Endodermal cell (in vitro differentiated cells): Measurements from ENCODE around the gene OR6B3. TPM values are rescaled to one million over a fixed set of nuclear protein-coding genes. Genes with fewer than 3 reads are reported as not detected.
A peak's percentile ranks its signal among the peaks of the same experiment; 100 is the strongest.

Source experiments
- DNase-seq: peaks from one replicate; pipeline ENCODE4 v3.0.0-alpha.2; 2017
- H3K27ac ChIP-seq: 2 replicates; pipeline ENCODE4 v1.5.1; 2013; ENCODE audit warnings: mild to moderate bottlenecking, low read depth, low read length, moderate library complexity
- H3K27me3 ChIP-seq: 2 replicates; pipeline ENCODE4 v1.6.1; 2013; ENCODE audit warnings: mild to moderate bottlenecking, low read length, moderate library complexity; ENCODE audit not compliant: insufficient read depth, control insufficient read depth, poor library complexity, severe bottlenecking
- H3K36me3 ChIP-seq: 2 replicates; pipeline ENCODE4 v1.7.0; 2013; ENCODE audit warnings: mild to moderate bottlenecking, low read length, moderate library complexity; ENCODE audit not compliant: control insufficient read depth, insufficient read depth
- H3K4me1 ChIP-seq: one replicate; pipeline ENCODE4 v1.7.0; 2013; ENCODE audit warnings: low read length; ENCODE audit not compliant: control insufficient read depth, insufficient read depth
- H3K4me3 ChIP-seq: 2 replicates; pipeline ENCODE4 v1.5.1; 2013; ENCODE audit warnings: mild to moderate bottlenecking, low read length, moderate library complexity
- H3K9ac ChIP-seq: 2 replicates; pipeline ENCODE4 v1.6.1; 2013; ENCODE audit warnings: mild to moderate bottlenecking, low read length, moderate library complexity; ENCODE audit not compliant: poor library complexity, severe bottlenecking; ENCODE audit errors: extremely low read depth
- H3K9me3 ChIP-seq: 2 replicates; pipeline ENCODE4 v1.6.1; 2013; ENCODE audit warnings: mild to moderate bottlenecking, low read length, moderate library complexity; ENCODE audit not compliant: control insufficient read depth
- H3K27ac Mint-ChIP-seq: 2 replicates; pipeline ENCODE4 v1.8.0; 2020; ENCODE audit warnings: mixed read lengths
- H3K27me3 Mint-ChIP-seq: 2 replicates; pipeline ENCODE4 v1.8.0; 2021; ENCODE audit warnings: mild to moderate bottlenecking, mixed read lengths; ENCODE audit not compliant: insufficient read depth
- H3K36me3 Mint-ChIP-seq: 2 replicates; pipeline ENCODE4 v1.8.0; 2020; ENCODE audit warnings: low read depth, mixed read lengths
- H3K4me1 Mint-ChIP-seq: 2 replicates; pipeline ENCODE4 v1.8.0; 2020; ENCODE audit warnings: mixed read lengths
- H3K4me3 Mint-ChIP-seq: 2 replicates; pipeline ENCODE4 v1.8.0; 2020; ENCODE audit warnings: mild to moderate bottlenecking, moderate library complexity, mixed read lengths
- H3K9me3 Mint-ChIP-seq: 2 replicates; pipeline ENCODE4 v1.8.0; 2020; ENCODE audit warnings: mild to moderate bottlenecking, mixed read lengths
- WGBS, 2 experiments: methylation state at CpG; one replicate each; pipeline versions ENCODE4 v1.1.5 to v1.1.7; 2013; ENCODE audit warnings: missing lambda C conversion rate in 2 of 2, mixed read lengths in 1 of 2; ENCODE audit not compliant: insufficient coverage in 1 of 2, insufficient read length in 1 of 2; 5-methylcytosine and 5-hydroxymethylcytosine counted together
- total RNA-seq, 2 donors: library from RNA; stranded (reverse); fragmentation: NEBNext Ultra II Directional in 1 of 2; extraction: Animal tissue kit (Norgen Biotek cat#: 25700) in 1 of 2; gene quantifications; 2 replicates in 1 of 2; 3 replicates in 1 of 2; pipeline ENCODE4 v1.2.1, GENCODE V29; 2021
- TF ChIP-seq, protein P1 (sequence below): fragments of 200-600 bp; sonication (generic); conservative IDR thresholded peaks from 2 replicates; pipeline ENCODE4 v1.5.0; 2021; ENCODE audit warnings: antibody characterized with exemption, mild to moderate bottlenecking

The OR6B3 gene
- total RNA-seq, 2 donors from 2014 or later: not detected

DNA sequence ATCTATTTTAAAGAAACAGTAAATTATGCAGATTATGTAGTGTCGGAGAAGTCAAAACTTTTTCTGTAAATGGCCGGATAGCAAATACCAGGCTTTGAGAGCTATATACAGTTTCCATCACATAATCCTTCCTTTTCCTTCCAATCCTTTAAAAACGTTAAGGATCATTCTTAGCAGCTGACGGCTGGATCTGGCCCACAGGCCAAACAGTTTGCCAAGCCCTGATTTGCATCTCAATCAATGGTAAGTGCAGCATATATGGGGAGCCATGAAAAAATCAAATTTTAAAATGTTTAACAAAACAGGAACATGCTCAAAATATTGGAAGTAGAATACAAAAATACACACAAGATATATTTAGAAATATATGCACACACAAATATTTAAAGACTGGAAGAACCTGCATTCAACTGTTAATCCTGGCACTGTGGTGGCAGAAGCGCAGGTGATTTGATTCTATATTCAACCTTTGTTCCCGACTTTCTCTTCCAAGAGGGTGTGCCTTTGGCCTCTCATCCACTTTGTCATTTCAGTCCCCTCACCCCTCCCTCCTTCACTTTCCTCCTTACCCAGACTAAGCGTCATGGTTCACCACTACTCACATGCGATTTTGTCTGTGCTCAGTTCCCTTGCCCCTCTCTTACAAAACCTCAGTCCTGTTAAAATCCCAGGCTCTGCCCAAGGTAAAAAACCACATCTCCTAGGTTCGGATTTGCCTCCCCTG is 55.5 kb downstream of the OR6B3 start:
- H3K27ac ChIP-seq: no peak overlapping the region
- TF ChIP-seq, protein P1, sequence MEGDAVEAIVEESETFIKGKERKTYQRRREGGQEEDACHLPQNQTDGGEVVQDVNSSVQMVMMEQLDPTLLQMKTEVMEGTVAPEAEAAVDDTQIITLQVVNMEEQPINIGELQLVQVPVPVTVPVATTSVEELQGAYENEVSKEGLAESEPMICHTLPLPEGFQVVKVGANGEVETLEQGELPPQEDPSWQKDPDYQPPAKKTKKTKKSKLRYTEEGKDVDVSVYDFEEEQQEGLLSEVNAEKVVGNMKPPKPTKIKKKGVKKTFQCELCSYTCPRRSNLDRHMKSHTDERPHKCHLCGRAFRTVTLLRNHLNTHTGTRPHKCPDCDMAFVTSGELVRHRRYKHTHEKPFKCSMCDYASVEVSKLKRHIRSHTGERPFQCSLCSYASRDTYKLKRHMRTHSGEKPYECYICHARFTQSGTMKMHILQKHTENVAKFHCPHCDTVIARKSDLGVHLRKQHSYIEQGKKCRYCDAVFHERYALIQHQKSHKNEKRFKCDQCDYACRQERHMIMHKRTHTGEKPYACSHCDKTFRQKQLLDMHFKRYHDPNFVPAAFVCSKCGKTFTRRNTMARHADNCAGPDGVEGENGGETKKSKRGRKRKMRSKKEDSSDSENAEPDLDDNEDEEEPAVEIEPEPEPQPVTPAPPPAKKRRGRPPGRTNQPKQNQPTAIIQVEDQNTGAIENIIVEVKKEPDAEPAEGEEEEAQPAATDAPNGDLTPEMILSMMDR: no peak
- H3K4me3 ChIP-seq: no peak overlapping the region
- no peaks in the 10 kb centered on the region for H3K4me1 Mint-ChIP-seq
- H3K36me3 Mint-ChIP-seq: peaks cover 62% of the 10 kb centered on the region
- no peaks in the 10 kb centered on the region for H3K27me3 Mint-ChIP-seq
- no peak overlapping the region for H3K4me3 Mint-ChIP-seq
- H3K9ac ChIP-seq: no peak overlapping the region
- no peaks in the 10 kb centered on the region for H3K9me3 Mint-ChIP-seq
- DNase-seq: no peak
- no peaks in the 10 kb centered on the region for H3K9me3 ChIP-seq
- WGBS, 2 experiments: 86 to 90% methylated on average over 6 to 9 of the region's 9 CpGs
- no peaks in the 10 kb centered on the region for H3K4me1 ChIP-seq
- peaks cover 44% of the 10 kb centered on the region for H3K36me3 ChIP-seq
- H3K27me3 ChIP-seq: no peaks in the 10 kb centered on the region
- peak overlapping the region; percentile 18 for H3K27ac Mint-ChIP-seq

Other genes with a start within 250 kb of the OR6B3 start
- 100 to 1,000 TPM in 1 of 2 donors, 10 to 100 TPM in 1; 95.8 to 101 TPM for gene NDUFA10, start 28.2 kb downstream of the OR6B3 start, total RNA-seq
- gene OR6B2, start 23.1 kb downstream of the OR6B3 start, total RNA-seq: not detected
- gene COPS9, start 82.8 kb upstream of the OR6B3 start, total RNA-seq: 100 to 1,000 TPM; 151 to 161 TPM
- not detected for gene OTOS, start 87.1 kb upstream of the OR6B3 start, total RNA-seq